ENCODE data around the gene RSRP1. TPM values are rescaled to one million over a fixed set of nuclear protein-coding genes. Genes with fewer than 3 reads are reported as not detected.

Gene RSRP1
- total RNA-seq, 1 donor from 2014 or later = 122 TPM

GRCh38 chr1:25194054-25194453 lies 53.2 kb downstream of the RSRP1 start:
- no peak overlapping the region for H3K4me3 Mint-ChIP-seq (ENCODE audit: unreplicated experiment)
- H3K27ac Mint-ChIP-seq (ENCODE audit: unreplicated experiment) = no peak overlapping the region
- no peak for DNase-seq (ENCODE audit: extremely low spot score, unreplicated experiment)
- TF ChIP-seq CTCF (IDR thresholded peaks at IDR 0.05) = no peak
- H3K36me3 Mint-ChIP-seq (ENCODE audit: unreplicated experiment) = no peaks in the 10 kb centered on the region
- peaks cover 39% of the 10 kb centered on the region for H3K27me3 Mint-ChIP-seq (ENCODE audit: unreplicated experiment)
- no peaks in the 10 kb centered on the region for H3K9me3 Mint-ChIP-seq (ENCODE audit: unreplicated experiment)
- no peaks in the 10 kb centered on the region for H3K4me1 Mint-ChIP-seq (ENCODE audit: unreplicated experiment)

- Mint-ChIP-seq H3K27ac (ENCODE audit: unreplicated experiment) (no peak overlapping the region), H3K27me3 (ENCODE audit: unreplicated experiment) (peaks cover 33% of the 10 kb centered on the region), H3K9me3 (ENCODE audit: unreplicated experiment) (no peaks in the 10 kb centered on the region), H3K4me3 (ENCODE audit: unreplicated experiment) (no peak overlapping the region), H3K4me1 (ENCODE audit: unreplicated experiment) (no peaks in the 10 kb centered on the region), H3K36me3 (ENCODE audit: unreplicated experiment) (no peaks in the 10 kb centered on the region)
- no peak for TF ChIP-seq CTCF (IDR thresholded peaks at IDR 0.05)
- no peak for DNase-seq (ENCODE audit: extremely low spot score, unreplicated experiment)
These were observed 54.0 kb downstream of the RSRP1 start for GRCh38 chr1:25193229-25193628.

Other genes starting within 250 kb of the RSRP1 start
- 35.6 and 38.4 TPM in 2 replicates for gene SYF2, start 15.0 kb downstream of the RSRP1 start, total RNA-seq
- gene RHD, start 25.1 kb upstream of the RSRP1 start, total RNA-seq = not detected in 2 replicates
- gene TMEM50A, start 90.9 kb upstream of the RSRP1 start, total RNA-seq = 142 and 147 TPM in 2 replicates
- gene RHCE, start 173.4 kb upstream of the RSRP1 start, total RNA-seq = 0.40 and 0.71 TPM in 2 replicates
- gene MACO1, start 183.4 kb upstream of the RSRP1 start, total RNA-seq = 30.7 and 30.9 TPM in 2 replicates